Measurements from ENCODE around the gene STUM. TPM values are rescaled to one million over a fixed set of nuclear protein-coding genes. Genes with fewer than 3 reads are reported as not detected.

The STUM gene
- total RNA-seq, 1 donor from 2014 or later = 0.86 TPM

DNA sequence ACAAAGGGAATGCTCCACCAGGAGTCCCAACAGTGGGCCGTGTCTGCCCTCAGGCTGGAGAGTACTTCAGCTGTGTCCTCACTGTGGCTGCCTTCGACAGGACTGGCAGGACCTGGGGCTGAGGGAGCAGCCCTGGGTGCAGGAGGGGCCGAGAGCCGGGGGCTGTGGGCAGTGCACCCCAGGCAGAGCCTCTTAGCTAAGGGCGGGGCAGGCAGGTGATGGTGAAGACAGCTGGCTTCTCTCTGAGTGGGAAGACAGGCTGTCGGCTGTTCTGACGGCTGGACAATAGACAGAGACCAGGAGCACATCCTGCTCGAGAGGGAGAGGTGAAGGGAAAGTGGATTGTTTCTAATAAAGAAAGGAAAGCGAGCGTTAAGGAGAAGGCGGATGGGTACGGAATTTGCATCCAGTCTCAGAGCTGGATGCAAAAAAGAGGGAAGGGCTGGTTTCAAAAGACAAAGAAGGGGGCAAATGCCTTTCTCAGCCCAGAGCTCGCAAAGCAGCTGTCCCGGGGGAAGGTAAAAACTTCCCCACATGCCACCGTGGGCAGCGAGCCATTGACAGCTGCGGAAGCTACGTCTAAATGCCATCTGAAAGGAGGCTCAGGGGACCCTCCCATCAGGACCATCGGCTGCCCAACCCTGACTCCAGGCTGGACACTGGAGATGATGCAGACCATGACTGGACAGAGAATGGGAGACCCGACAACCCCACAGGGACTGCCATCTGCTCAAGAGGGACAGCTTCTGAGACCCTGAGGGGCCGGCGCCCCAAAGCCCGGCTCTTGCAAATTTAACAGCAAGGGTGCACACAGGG is 92.0 kb downstream of the STUM start:
- Mint-ChIP-seq H3K4me3 (peak overlapping the region; percentile 20), H3K4me1 (peaks cover 16% of the 10 kb centered on the region), H3K27me3 (ENCODE audit: low read depth) (no peaks in the 10 kb centered on the region), H3K9me3 (no peaks in the 10 kb centered on the region), H3K36me3 (ENCODE audit: low read depth) (no peaks in the 10 kb centered on the region), H3K27ac (ENCODE audit: unreplicated experiment) (peak overlapping the region; percentile 91)
- TF ChIP-seq, protein P1, sequence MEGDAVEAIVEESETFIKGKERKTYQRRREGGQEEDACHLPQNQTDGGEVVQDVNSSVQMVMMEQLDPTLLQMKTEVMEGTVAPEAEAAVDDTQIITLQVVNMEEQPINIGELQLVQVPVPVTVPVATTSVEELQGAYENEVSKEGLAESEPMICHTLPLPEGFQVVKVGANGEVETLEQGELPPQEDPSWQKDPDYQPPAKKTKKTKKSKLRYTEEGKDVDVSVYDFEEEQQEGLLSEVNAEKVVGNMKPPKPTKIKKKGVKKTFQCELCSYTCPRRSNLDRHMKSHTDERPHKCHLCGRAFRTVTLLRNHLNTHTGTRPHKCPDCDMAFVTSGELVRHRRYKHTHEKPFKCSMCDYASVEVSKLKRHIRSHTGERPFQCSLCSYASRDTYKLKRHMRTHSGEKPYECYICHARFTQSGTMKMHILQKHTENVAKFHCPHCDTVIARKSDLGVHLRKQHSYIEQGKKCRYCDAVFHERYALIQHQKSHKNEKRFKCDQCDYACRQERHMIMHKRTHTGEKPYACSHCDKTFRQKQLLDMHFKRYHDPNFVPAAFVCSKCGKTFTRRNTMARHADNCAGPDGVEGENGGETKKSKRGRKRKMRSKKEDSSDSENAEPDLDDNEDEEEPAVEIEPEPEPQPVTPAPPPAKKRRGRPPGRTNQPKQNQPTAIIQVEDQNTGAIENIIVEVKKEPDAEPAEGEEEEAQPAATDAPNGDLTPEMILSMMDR (conservative IDR thresholded peaks at IDR 0.05) = no peak
- DNase-seq (ENCODE audit: low read depth, low spot score) = no peak

- H3K4me3 Mint-ChIP-seq = no peak overlapping the region
- peak overlapping the region; percentile 35 for H3K27ac Mint-ChIP-seq (ENCODE audit: unreplicated experiment)
- no peaks in the 10 kb centered on the region for H3K27me3 Mint-ChIP-seq (ENCODE audit: low read depth)
- peaks cover 16% of the 10 kb centered on the region for H3K4me1 Mint-ChIP-seq
- TF ChIP-seq, protein P1 (conservative IDR thresholded peaks at IDR 0.05) = no peak
- H3K9me3 Mint-ChIP-seq = no peaks in the 10 kb centered on the region
- DNase-seq (ENCODE audit: low read depth, low spot score) = no peak
- no peaks in the 10 kb centered on the region for H3K36me3 Mint-ChIP-seq (ENCODE audit: low read depth)
Measured at GRCh38 chr1:226641671-226642231, 93.2 kb downstream of the STUM start.

- no peak overlapping the region for H3K27ac Mint-ChIP-seq (ENCODE audit: unreplicated experiment)
Measured at GRCh38 chr1:226642421-226642820, 93.9 kb downstream of the STUM start.

DNA sequence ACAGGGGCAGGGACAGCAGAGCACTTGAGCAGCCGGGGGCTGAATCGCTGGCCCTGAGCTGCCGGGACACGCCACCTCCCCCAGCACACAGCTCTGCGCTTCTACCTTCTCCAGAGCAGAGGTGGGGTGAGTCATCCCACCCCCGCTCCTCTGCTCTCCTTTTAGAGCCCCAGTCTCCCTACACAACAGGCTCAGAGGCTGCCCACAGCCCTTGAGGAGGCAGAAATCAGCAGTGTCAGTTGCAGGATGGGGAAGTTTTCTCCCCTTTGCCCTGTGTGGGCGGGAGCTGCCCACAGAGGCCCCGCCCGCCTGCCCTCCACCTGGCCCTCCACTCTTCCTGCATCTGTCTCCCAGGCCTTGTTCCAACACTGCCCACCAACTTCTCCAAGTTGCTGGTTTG is 94.6 kb downstream of the STUM start:
- H3K27ac Mint-ChIP-seq (ENCODE audit: unreplicated experiment) = no peak overlapping the region
- no peak for DNase-seq (ENCODE audit: low read depth, low spot score)
- no peaks in the 10 kb centered on the region for H3K27me3 Mint-ChIP-seq (ENCODE audit: low read depth)
- no peaks in the 10 kb centered on the region for H3K36me3 Mint-ChIP-seq (ENCODE audit: low read depth)
- no peak overlapping the region for H3K4me3 Mint-ChIP-seq
- H3K4me1 Mint-ChIP-seq = peaks cover 16% of the 10 kb centered on the region
- TF ChIP-seq, protein P1 (conservative IDR thresholded peaks at IDR 0.05) = no peak
- H3K9me3 Mint-ChIP-seq = no peaks in the 10 kb centered on the region

More at GRCh38 chr1:226642421-226642820, 93.9 kb downstream of the STUM start:
- Mint-ChIP-seq H3K36me3 (ENCODE audit: low read depth) (no peaks in the 10 kb centered on the region), H3K4me1 (peaks cover 16% of the 10 kb centered on the region), H3K27me3 (ENCODE audit: low read depth) (no peaks in the 10 kb centered on the region), H3K9me3 (no peaks in the 10 kb centered on the region), H3K4me3 (no peak overlapping the region)
- TF ChIP-seq, protein P1 (conservative IDR thresholded peaks at IDR 0.05) = no peak
- no peak for DNase-seq (ENCODE audit: low read depth, low spot score)

DNA sequence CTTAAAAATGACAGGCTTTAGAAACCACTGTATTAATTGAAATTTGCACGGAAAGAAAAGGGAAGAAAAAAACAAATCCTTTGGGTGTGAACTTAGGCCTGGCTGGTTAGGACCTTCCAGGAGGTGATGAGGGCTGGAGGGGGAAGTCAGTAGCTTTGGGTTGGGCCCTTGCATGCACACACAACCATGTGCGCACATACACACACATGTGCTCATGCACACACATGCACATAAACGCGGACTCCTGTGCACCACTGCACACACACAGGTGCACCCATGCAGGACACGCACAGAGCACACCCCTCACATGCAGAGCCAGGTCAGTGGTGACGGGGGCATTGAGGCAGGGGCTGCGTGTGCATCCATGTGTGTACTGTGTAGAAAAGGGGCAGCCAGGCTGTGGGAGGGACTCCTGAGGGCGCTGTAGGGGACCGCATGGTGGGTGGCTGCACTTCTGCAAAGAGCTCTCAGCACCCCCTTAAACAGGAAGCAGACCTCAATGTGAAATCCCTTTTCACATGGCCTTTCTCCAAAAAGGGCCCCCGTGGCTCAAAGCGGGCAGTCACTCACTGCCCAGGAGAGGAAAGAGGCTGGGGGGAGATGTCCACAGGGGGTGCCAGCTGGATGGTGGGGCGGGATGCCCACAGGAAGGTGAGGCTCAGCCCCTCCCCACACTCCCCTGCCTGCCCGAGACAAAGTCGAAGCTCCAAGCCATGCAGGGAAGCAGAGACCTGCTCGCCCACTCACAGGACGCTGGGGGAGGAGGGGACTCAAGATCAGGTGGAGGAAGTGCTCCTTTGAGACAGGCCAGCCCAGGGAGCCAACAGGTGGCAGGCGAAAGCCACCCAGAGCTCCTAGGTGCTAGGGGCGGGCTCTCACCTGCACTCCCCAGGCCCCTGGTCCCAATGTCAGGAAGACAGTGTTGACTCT is 95.3 kb downstream of the STUM start:
- H3K27ac Mint-ChIP-seq (ENCODE audit: unreplicated experiment) = no peak overlapping the region

More for the DNA sequence above, 95.3 kb downstream of the STUM start:
- Mint-ChIP-seq H3K9me3 (no peaks in the 10 kb centered on the region), H3K4me1 (peaks cover 16% of the 10 kb centered on the region), H3K4me3 (no peak overlapping the region), H3K27me3 (ENCODE audit: low read depth) (no peaks in the 10 kb centered on the region), H3K36me3 (ENCODE audit: low read depth) (no peaks in the 10 kb centered on the region)
- TF ChIP-seq, protein P1 (conservative IDR thresholded peaks at IDR 0.05) = no peak
- no peak for DNase-seq (ENCODE audit: low read depth, low spot score)
